Ishikawa (cell line): ENCODE results near the gene ADM2.

Experiments used
- CEBPB ChIP-seq: IDR thresholded peaks from 2 replicates; pipeline ENCODE4 v1.6.1; 2012
- CREB1 ChIP-seq: IDR thresholded peaks from 2 replicates; pipeline ENCODE4 v1.6.1; 2012; ENCODE audit warnings: low read depth
- EGR1 ChIP-seq: IDR thresholded peaks from 2 replicates; pipeline ENCODE4 v1.6.1; 2012
- EP300 ChIP-seq: IDR thresholded peaks from 2 replicates; pipeline ENCODE4 v1.6.1; 2012; ENCODE audit warnings: borderline replicate concordance
- FOXM1 ChIP-seq: IDR thresholded peaks from 2 replicates; pipeline ENCODE4 v1.6.1; 2012; ENCODE audit warnings: low read depth, borderline replicate concordance
- NFIC ChIP-seq: IDR thresholded peaks from 2 replicates; pipeline ENCODE4 v1.6.1; 2012
- RAD21 ChIP-seq: IDR thresholded peaks from 2 replicates; pipeline ENCODE4 v1.6.1; 2012; ENCODE audit warnings: low read depth
- REST ChIP-seq: IDR thresholded peaks from 2 replicates; pipeline ENCODE4 v1.6.1; 2012; ENCODE audit warnings: low read depth, mild to moderate bottlenecking
- TAF1 ChIP-seq: IDR thresholded peaks from 2 replicates; pipeline ENCODE4 v1.6.1; 2012; ENCODE audit warnings: low read depth, mild to moderate bottlenecking
- TCF12 ChIP-seq: IDR thresholded peaks from 2 replicates; pipeline ENCODE4 v1.6.1; 2012; ENCODE audit warnings: low read depth
- TEAD4 ChIP-seq: IDR thresholded peaks from 2 replicates; pipeline ENCODE4 v1.6.1; 2012
- YY1 ChIP-seq: IDR thresholded peaks from 2 replicates; pipeline ENCODE4 v1.6.1; 2012; ENCODE audit warnings: low read depth
- ZBTB7A ChIP-seq: IDR thresholded peaks from 2 replicates; pipeline ENCODE4 v1.6.1; 2012; ENCODE audit warnings: low read depth
- TF ChIP-seq, protein P1 (sequence below): IDR thresholded peaks from 2 replicates; pipeline ENCODE4 v1.6.1; 2012
- TF ChIP-seq, protein P2 (sequence below): IDR thresholded peaks from 2 replicates; pipeline ENCODE4 v1.6.1; 2012

The ADM2 gene

DNA sequence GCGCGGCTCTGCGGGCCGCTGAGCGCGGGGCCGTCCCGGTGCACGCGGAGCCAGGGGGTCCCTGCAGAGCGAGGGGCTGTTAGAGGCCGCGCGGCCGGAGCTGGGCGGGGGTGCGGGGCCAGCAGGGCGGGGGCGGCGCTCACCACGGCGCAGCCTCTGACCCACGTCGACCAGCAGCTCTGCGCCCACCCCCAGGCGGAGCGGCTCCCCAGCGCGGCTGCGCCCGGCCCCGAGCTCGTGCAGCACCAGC lies 44.4 kb downstream of the ADM2 start:
- no peak for TF ChIP-seq FOXM1
- TF ChIP-seq CREB1, result no peak
- TF ChIP-seq, protein P1, sequence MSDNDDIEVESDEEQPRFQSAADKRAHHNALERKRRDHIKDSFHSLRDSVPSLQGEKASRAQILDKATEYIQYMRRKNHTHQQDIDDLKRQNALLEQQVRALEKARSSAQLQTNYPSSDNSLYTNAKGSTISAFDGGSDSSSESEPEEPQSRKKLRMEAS, result no peak
- TF ChIP-seq, protein P2, sequence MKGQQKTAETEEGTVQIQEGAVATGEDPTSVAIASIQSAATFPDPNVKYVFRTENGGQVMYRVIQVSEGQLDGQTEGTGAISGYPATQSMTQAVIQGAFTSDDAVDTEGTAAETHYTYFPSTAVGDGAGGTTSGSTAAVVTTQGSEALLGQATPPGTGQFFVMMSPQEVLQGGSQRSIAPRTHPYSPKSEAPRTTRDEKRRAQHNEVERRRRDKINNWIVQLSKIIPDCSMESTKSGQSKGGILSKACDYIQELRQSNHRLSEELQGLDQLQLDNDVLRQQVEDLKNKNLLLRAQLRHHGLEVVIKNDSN, result no peak
- TF ChIP-seq CEBPB, result no peak
- TF ChIP-seq RAD21, result no peak
- TF ChIP-seq EGR1, result no peak
- TF ChIP-seq REST, result no peak; the same call in 1 of the 2 replicates
- TF ChIP-seq EP300, result no peak
- no peak; the same call in 1 of the 2 replicates for TF ChIP-seq YY1
- no peak for TF ChIP-seq ZBTB7A
- no peak for TF ChIP-seq TAF1
- TF ChIP-seq TEAD4, result no peak
- TF ChIP-seq TCF12, result no peak
- TF ChIP-seq NFIC, result no peak

- TF ChIP-seq FOXM1 (no peak), ZBTB7A (peak; percentile 80), RAD21 (peak; percentile 8; the same call in 1 of the 2 replicates), EP300 (no peak), CREB1 (no peak), YY1 (no peak), EGR1 (no peak), TCF12 (no peak)
- TF ChIP-seq, protein P1, result peak; percentile 52; the same call in 1 of the 2 replicates
These were observed 44.9 kb downstream of the ADM2 start for GRCh38 chr22:50526108-50526833.

GRCh38 chr22:50526834-50527801 lies 45.8 kb downstream of the ADM2 start:
- TF ChIP-seq YY1, result no peak
- TF ChIP-seq, protein P2, result no peak
- TF ChIP-seq ZBTB7A, result peak; percentile 43; the same call in 1 of the 2 replicates
- no peak for TF ChIP-seq NFIC
- no peak for TF ChIP-seq RAD21
- TF ChIP-seq REST, result no peak
- TF ChIP-seq, protein P1, result no peak

GRCh38 chr22:50527921-50528681 lies 46.8 kb downstream of the ADM2 start:
- TF ChIP-seq TCF12 (no peak), NFIC (no peak), RAD21 (no peak), CEBPB (no peak), EGR1 (no peak), TEAD4 (no peak), EP300 (no peak), TAF1 (no peak), CREB1 (no peak), ZBTB7A (no peak), YY1 (no peak), FOXM1 (no peak), REST (no peak)
- TF ChIP-seq, protein P1, result no peak
- TF ChIP-seq, protein P2, result no peak
